HG02970 (cell line): ENCODE results near the gene FBXW4.
"Not testable (repeated sequence)": the region's sequence is repeated elsewhere in the genome, so short reads cannot be mapped to it uniquely, and the experiment has no call there.

Experiments used
- ATAC-seq: cut with Tn5 transposase; IDR thresholded peaks from one replicate; pipeline ENCODE4 v1.9.1; 2021; ENCODE audit warnings: mild to moderate bottlenecking, moderate library complexity, moderate number of reproducible peaks; ENCODE audit not compliant: unreplicated experiment, low FRiP score

The FBXW4 gene

DNA sequence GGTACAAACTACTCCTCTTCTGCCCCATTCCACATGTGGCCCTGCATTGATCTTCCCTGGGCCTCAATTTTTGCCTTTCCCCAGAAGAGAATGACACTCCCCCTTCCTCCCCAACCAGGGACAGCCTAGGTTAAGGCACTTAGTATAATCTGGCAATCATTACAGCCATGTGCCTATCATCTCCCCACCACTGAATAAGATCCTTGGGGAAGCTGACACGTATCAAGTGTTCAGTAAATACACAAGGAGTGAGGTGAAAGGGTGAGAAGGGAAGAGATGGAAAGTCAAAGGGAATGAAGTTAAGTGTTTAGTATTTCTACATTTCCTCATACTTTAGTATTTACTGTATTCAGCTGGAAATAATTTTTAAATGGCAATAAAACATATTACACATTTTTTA is 31.9 kb downstream of the FBXW4 start:
- ATAC-seq = no peak

DNA sequence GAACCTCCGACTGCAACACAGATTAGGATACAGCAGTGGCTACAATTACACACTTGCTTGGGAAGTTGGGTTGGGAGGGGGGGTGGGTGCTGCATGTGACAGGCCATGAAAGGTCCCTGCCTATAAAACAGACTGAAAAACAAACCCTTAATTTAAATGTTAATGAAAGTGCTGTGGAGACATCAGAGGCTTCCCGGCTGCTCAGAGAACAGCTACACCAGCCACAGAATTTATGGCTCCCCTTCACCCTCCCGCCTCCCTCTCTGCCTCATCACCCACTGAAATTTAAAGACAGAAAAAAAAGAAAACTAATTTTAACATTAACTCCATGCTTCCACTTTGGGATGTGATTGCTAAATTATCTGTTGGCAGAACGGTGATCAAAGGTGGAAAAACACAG is 34.7 kb downstream of the FBXW4 start:
- no peak for ATAC-seq

DNA sequence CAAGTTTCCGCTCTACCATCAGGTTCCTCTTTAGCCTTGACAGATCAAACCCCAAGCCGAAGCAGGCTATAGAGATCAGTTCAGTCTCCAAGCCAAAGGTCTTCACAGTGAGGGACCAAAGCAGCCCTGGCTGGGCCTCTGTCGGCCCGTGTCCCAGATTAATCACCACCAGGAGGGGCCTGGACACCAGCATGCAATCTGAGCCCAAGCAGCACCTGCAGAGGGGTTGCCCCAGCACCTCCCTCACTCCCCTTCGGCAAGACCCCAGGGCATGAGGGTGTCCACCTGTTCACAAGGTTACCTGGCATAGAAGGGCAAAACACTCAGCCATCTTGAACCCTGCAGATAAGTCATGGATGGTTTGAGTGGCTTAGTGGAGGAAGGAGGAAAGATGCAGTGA is 36.0 kb downstream of the FBXW4 start:
- ATAC-seq = no peak

DNA sequence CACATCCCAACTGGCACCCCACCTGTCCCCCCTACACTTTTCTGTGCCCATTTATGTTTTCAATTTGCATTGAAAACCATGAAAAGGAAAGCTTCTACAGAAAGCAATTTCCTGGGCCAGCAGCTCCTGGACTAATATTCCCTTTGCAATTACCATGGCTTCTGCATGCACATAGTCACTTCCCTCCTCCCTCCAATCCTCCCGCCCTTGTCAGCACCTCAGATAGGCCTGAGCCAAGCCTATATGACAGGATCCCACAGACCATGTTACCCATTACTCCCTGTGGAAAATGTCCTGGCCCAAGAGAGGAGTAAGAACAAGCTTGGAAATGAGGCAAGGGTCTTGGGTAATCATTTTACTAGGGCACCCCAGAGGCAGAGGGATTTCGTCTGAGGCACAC is 38.1 kb downstream of the FBXW4 start:
- ATAC-seq = no peak

DNA sequence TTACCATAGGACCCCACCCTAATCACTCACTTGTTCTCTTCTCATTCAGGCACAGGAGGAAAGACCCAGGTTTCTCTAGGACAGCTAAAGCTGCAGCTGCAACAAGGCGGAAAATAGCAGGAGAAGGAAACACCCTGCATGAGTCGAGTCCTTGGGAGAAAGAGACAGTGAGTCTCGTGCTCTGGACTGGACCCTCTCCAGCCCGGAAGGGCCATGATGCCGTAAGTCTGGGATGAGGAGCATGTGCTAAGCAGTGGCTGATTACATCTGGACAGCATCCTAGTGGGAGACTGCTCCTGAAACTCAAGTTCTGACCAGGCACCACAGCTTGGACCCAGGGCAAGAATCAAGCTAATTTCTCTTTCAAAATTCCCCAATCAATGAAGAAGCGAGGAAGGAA is 39.4 kb downstream of the FBXW4 start:
- ATAC-seq = no peak

DNA sequence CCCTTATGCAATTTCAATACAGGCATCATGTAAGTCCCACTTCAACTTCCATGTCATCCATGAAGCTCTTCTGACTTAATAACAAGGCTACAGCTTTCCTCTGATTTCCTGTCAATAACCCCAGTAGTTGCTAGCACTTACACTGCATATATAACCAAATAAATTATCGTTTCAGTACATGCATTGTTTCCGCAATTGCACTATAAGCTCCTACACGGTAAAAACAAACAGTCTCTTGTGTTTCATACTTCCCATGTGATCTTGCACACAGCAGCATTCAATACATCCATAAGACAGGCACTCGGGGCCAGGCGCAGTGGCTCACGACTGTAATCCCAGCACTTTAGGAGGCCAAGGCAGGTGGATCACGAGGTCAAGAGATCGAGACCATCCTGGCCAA is 41.4 kb downstream of the FBXW4 start:
- no peak for ATAC-seq

DNA sequence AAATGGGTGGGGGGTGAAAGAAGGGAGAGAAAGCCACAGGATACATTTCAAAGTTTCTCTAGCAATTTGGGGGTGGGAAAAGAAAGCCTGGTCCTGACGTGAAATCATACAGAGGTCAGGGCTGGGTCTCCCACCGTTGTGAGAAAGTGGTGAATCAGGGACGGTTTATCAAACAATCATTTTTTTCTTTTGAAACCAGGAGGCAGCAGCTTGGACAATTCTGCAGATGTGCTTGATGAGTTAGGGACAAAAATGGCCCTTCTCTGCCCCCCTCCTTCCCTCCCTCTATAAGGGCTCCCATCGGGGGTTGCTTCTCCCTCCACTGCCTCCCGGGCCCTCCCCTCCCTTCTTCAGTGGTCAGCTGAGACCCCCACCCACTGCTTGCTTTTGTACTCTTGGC is 43.6 kb downstream of the FBXW4 start:
- no peak for ATAC-seq

DNA sequence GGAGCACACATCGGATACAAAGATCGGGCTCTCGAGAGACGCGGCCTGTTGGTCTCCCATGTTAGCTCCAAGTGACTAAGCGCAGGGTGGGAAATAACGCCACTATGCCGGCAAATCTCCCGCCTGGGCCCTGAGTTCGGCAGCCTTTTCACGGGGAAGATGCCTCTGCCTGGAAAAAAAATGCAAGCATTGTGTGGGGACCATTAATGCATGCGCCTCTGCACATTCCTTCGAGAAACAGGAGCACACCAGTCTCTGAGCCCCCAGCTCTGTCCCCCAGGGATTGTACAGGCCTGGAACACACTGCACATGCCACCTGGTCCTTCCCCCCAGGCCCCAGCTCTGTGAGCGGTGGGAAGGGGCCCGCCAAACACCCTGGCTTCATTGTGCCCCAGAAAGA is 44.1 kb downstream of the FBXW4 start:
- no peak for ATAC-seq

DNA sequence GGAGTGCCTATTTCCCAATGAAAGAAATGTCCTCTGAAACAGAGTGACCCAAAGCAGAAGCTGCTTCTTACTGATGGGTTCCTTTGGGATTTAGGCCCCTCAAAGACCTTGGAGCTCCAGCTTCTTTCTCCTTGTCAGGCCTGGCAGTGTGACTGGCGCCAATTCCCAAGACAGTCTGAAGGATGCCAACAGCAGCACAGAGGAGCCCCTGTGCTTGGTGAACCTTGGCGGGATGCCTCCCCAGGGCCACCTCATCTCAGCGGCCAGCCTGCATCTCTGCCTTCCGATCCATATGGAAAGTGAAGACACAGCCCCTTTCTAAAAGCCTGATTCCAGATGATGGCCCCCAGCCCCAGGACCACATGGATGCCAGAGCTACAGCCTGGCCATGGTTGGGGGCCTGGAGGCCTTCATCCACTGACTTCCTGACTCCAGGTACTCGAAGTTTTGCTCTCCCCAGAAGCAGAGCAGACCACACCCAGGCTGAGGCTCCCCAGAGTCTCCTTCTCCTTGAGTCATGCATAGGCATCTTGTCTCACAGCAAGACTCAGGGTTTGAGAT is 45.4 kb downstream of the FBXW4 start:
- ATAC-seq = no peak

DNA sequence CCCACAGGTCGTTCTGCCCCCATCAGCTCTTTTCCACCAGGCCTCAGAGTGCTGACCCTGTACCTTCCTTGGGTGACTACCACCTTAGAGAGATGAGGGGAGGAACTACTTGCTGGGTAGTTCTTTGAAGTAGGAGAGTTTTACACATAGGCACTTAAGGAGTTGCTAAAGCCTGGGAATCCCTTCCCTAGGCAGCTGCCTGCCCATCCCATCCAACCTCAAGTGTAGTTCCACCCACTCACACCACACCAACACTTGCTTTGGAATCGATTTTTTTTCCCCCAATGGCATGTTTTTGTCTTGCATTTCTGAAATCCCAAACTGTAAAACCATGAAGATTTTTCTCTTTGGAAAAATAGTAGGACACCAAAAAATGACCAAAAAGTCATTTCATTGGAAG is 47.7 kb downstream of the FBXW4 start:
- ATAC-seq = no peak

DNA sequence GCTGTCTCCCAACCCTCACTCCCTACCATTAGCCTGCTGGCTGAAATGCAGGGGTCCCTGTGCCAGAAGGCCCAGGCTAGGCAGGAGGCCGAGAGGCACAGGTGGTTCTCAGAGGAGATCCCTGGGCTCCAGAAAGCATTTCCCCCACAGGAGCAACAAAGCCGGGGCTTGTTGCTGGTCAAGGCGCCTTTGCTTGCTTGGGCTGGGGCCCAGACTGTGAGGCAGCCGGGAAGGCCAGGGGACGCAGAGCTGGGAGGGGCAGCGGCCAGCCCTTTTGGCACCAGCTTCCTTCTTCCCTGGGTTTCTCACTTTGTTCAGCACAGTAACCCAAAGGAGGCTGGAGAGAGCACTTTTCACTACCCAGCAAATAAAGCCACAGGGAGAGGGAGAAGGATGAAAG is 48.6 kb downstream of the FBXW4 start:
- no peak for ATAC-seq

DNA sequence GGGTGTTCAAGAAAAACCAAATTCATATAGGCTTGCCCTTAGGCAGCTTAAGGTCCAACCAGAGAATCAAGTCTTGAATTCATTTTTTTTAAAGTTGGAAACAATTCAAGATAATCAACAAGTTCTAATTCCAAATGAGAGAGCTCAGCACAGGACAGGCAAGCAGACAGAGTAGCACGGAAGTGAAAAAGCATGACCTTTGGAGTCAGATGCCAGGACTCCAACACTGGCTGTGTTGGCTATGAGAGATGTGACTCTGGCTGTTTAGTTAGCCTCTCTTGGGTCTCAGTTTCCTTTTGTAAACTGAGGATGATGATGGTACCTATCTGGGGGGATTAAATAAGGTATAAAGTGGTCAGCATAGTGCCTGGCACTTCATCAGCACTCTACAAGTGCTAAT is 49.3 kb downstream of the FBXW4 start:
- ATAC-seq = no peak

DNA sequence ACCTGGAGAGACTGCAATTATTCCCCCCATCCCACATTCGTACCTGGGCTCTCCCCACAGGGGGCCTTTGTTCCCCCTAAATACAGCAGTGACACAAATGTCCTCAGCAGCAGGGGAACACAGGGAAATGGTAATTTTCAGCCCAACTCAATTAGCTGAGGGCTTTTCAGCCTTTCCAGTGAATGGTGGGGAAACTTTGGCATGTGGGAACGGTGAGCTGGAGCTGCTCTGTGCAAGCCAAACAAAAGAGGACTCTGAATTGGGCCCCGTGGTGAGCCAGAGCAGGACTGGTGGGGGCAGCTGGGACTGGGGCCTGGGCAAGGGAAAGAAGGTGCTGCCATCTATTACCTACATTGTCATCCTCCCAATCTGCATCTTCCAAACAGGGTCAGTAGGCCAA is 51.0 kb downstream of the FBXW4 start:
- ATAC-seq = no peak

DNA sequence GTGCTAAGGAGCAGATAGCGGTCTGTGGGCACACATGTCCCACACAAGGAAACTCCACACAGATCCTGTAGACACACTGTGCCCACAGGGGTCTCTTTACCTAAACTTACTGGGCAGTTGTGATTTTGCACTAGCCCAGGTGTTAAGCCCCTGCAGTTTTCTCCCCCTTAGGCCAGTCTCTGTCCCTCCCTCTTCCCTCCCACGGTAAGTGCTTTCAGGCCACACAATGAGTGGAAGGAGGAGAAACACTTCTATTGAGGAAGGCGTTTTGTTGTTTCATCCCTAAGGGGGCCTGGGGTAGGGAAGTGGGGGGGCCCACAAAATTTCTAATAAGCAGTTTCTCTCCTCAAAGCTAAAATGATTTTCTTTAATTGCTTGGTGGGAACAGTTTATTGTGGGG is 51.4 kb downstream of the FBXW4 start:
- ATAC-seq = no peak

DNA sequence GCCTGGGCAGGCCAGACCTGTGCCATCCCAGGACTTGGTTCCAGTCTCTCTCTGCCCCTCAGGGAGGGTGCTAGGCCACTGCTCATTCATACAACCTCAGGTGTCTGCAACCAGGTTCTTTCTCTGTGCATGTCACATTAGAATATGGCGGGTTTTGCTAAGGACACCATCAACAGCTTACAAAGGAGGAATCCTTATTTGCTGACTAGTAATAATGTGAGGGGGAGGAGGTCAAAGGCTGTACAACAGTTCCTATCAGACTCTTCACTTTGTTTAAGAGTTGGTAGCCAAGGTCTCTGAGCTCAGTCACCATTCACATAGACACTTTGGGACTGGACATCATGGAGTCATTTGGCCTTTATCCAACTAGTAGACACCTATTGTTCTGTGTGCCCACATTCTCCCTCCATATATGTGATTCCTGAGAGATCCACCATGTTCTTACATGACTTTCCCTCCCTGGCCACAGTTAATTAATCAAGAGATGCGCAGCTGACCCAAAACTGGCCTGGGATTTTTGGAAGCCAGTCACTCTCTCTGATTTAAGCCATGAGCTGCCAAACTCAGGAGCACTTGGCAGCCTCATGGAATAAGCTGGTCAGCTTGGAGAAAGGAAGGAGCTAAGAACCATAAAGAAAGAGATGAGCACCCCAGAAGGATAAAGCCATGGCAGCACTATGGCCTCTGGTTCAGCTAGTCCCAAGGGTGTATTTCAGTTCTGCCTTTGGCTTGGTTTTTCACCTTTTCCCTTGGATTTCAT is 55.6 kb downstream of the FBXW4 start:
- ATAC-seq = no peak

DNA sequence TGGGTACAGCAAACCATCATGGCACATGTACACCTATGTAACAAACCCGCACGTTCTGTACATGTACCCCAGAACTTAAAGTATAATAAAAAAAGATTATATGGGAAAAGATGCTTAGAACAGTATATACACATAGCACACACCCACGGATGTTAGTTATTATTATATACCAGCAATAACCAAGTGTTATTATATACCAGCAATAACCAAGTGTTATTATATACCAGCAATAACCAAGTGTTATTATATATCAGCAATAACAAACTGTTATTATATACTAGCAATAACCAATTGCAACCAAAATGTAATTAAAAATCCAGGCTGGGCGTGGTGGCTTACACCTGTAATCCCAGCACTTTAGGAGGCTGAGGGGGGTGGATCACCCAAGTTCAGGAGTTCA is 61.5 kb downstream of the FBXW4 start:
- ATAC-seq = not testable (repeated sequence)

DNA sequence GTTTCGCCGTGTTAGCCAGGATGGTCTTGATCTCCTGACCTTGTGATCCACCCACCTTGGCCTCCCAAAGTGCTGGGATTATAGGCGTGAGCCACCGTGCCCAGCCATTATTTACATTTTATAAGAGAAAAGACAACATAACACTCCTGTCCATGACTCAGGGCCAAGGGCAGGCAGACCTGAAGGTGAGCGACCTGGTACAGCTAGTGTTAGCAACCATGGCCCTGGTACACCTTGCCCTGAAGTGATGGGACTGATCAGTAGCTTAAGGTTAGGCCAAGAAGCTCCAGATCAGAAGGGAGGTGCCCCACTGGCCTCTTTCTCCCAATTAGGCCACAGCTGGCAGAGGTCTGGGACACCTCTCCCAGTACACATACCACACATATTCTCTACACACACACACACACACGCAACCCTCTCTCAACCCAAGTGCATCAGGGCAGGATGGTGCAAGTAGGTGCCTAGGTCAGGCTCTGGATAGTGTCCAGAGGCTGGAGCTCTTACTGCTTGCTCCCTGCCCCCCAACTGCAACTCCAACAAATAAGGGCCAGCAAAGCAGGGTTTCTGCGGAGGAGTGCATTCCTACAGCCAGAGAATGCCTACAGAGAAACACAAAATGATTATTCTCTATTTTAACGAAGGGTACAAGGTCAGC is 63.0 kb downstream of the FBXW4 start:
- ATAC-seq = no peak

DNA sequence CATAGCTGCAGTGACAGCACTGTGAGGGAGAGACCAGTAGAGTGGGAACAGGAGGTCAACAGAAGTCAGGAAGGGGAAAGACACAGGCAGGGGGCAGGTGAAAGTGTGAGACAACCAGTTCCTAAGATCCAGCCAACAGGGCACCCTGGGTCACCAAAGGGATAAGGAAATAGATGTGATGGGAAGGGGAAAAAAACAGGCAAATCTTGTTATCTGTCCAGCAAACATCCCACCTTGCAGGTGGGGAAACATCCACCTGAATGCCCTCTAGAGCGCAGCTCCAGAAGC is 64.4 kb downstream of the FBXW4 start:
- ATAC-seq = no peak

DNA sequence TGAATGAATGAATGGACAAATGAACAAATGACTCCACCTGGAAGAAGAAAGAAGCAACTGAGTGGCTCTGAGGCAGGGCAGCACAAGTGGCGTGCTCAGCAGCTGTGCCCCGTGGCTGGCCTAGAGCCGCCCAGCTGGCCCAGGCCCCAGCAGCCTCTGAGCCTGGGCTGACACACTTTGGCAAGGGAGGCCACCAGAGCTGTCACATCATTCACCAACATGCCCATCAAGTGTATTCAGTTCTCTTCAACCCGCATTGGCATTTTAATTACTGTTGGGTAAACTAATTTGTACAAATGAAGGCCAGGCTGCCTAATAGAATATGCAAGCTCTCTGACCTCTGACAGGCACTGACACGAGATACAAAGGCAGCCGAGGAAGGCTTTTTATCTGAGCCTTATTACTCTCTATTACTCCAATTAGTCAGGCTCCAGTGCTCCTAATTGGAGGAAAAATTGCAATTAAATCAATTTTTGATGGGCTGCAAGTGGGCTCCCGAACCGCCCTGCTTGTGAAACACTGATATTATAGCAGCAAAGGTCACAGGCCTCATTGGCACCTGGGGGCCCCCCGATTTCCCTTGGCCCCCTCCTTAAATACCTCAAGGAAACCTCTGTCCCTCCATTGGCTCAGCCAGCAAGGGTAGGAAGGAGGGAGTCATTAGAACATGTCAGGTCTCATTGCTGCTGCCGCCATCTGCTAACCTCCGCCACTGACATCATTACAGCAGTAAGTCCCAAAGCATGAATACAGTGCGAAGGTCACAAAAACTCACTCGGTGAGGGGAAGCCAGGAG is 64.9 kb downstream of the FBXW4 start:
- no peak for ATAC-seq

DNA sequence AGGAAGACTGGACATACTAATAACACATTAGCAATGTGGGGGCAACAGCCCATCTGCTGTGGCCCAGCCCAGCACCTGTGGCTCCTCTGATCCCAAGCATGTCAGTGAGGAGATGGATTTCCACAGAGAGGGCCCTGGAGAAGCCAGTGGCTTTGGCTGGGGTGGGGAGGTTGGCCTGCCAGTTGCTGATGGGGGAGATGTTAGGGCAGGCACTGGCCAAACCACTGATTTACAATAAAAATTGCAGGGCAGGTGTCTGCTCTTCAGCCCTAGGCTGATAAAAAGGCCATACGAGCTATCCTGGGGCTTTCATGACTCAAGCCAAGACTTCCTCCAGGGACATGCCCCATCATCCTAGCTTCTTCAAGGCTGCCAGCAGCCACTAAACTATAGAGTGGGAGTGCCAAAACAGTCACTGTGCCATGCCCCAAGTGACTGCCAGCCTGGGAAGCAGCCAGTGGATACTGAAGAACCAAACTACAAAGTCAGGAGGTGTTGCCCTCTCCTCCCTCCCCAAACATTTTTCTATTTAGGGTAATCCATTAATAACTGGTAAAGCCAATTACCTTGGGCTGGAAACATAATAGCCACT is 69.1 kb downstream of the FBXW4 start:
- ATAC-seq = no peak

DNA sequence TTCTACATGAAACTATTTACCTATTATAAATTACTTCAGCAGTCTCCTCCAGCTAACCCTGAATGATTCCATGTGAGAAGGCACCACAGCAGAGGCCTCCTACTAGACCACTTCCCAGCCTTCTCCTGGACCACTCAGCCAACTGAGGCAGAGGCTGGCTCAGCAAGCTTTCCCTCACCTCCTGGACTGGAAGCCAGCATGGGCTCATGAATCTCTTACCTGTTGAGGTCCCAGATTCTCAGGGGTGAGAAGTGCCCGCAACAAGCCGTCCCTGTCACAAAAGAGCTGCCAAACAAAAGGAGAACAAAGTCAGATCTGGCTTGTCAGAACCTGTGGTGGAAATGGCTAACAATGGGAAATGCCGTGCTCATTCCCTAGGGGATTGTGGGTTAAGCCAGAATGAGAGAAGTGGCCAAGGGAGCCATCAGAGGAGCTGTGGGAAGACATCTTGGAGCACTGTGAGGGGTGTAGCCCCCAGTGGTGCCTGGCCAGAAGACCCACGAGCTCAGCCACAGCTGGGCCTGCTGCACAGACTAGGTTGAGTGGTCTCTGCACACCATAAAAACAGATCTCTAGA is 70.4 kb downstream of the FBXW4 start:
- ATAC-seq = no peak
